Measurements from ENCODE around the gene HEG1.

Gene HEG1

GRCh38 chr3:125077864-125078263 lies 22.1 kb upstream of the HEG1 start:
- no peak overlapping the region for H3K27ac ChIP-seq (replicated peaks)
- H3K27me3 ChIP-seq (ENCODE audit: insufficient read depth, poor library complexity, severe bottlenecking), result no peaks in the 10 kb centered on the region
- TF ChIP-seq POLR2AphosphoS5 (IDR thresholded peaks at IDR 0.05; ENCODE audit: low read depth) (no peak), REST (IDR thresholded peaks at IDR 0.05; ENCODE audit: insufficient replicate concordance, low read depth) (no peak), SPI1 (IDR thresholded peaks at IDR 0.05; ENCODE audit: borderline replicate concordance, low read depth) (no peak), GABPA (IDR thresholded peaks at IDR 0.05; ENCODE audit: low read depth) (no peak), CTCF (IDR thresholded peaks at IDR 0.05; ENCODE audit: insufficient read depth, low read length) (no peak)
- DNase-seq (ENCODE audit: low read depth in 1 of 2, low spot score in 1 of 2), result no peak
- H3K4me3 ChIP-seq (replicated peaks; ENCODE audit: insufficient read depth, low read length), result no peak overlapping the region

- Histone ChIP-seq H3K27ac (replicated peaks) (no peak overlapping the region), H3K4me3 (replicated peaks; ENCODE audit: insufficient read depth, low read length) (no peak overlapping the region), H3K27me3 (ENCODE audit: insufficient read depth, poor library complexity, severe bottlenecking) (no peaks in the 10 kb centered on the region)
- TF ChIP-seq CTCF (IDR thresholded peaks at IDR 0.05; ENCODE audit: insufficient read depth, low read length) (no peak), POLR2AphosphoS5 (IDR thresholded peaks at IDR 0.05; ENCODE audit: low read depth) (no peak), REST (IDR thresholded peaks at IDR 0.05; ENCODE audit: insufficient replicate concordance, low read depth) (no peak), SPI1 (IDR thresholded peaks at IDR 0.05; ENCODE audit: borderline replicate concordance, low read depth) (no peak), GABPA (IDR thresholded peaks at IDR 0.05; ENCODE audit: low read depth) (no peak)
- no peak for DNase-seq (ENCODE audit: low read depth in 1 of 2, low spot score in 1 of 2)
Measured at GRCh38 chr3:125076464-125076863, 20.7 kb upstream of the HEG1 start.

GRCh38 chr3:125075738-125076137 lies 19.9 kb upstream of the HEG1 start:
- TF ChIP-seq CTCF (IDR thresholded peaks at IDR 0.05; ENCODE audit: insufficient read depth, low read length), result no peak
- TF ChIP-seq POLR2AphosphoS5 (IDR thresholded peaks at IDR 0.05; ENCODE audit: low read depth), result no peak
- TF ChIP-seq REST (IDR thresholded peaks at IDR 0.05; ENCODE audit: insufficient replicate concordance, low read depth), result no peak
- TF ChIP-seq SPI1 (IDR thresholded peaks at IDR 0.05; ENCODE audit: borderline replicate concordance, low read depth), result no peak
- no peak for TF ChIP-seq GABPA (IDR thresholded peaks at IDR 0.05; ENCODE audit: low read depth)
- DNase-seq (ENCODE audit: low read depth in 1 of 2, low spot score in 1 of 2), result no peak
- no peak overlapping the region for H3K4me3 ChIP-seq (replicated peaks; ENCODE audit: insufficient read depth, low read length)
- no peaks in the 10 kb centered on the region for H3K27me3 ChIP-seq (ENCODE audit: insufficient read depth, poor library complexity, severe bottlenecking)
- no peak overlapping the region for H3K27ac ChIP-seq (replicated peaks)

Measured in HL-60 (cell line).